ENCODE measurements around the gene HOXA4. TPM values are rescaled to one million over a fixed set of nuclear protein-coding genes. Genes with fewer than 3 reads are reported as not detected.
A peak's percentile ranks its signal among the peaks of the same experiment; 100 is the strongest.

Gene HOXA4
- total RNA-seq, 1 experiment from 2014 or later: 2.0 TPM

DNA sequence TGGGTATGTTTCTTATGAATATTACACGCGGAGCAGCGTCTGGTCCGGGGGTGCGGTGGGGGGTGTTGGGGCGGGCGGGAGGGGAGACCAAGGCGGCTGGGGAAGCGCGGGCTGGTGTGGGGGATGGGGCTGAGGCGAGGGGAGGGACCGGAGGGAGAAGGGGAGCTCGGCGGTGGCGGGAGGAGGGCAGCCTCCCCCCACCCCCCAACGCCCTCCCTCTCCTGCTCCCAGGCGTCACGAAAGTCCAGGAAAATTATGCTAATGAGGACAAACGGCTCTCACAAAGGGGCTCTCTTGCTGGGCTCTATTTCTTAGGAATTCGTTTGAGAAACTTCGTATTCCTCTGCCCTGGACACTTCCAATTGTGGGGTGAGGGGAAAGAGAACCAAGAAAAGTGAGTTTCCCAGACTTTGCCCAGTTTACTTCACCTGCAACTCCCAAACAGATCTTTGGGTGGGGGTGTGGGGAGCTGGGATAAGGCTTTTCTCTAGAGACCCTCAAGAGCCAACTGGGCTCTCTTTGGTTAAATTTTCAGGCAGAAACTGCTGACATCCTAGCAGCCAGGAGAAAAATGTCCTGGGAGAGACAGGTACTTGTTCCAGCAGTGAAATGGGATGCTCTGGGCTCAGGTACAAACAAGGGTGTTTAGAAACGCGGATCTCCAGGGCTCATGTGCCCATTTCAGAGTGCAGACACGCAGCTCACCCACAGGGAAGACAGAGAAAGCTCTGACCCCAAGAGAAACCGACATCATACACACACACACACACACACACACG is 16.4 kb downstream of the HOXA4 start:
- CTCF ChIA-PET: no interaction called here
- Histone ChIP-seq H3K4me2 (ENCODE audit: low read length) (peak overlapping the region; percentile 89), H2AFZ (ENCODE audit: low read depth, low read length, poor library complexity, severe bottlenecking) (no peak overlapping the region), H3K4me1 (ENCODE audit: control insufficient read depth in 1 of 2, insufficient read depth in 2 of 2, low read length in 2 of 2) (peaks cover 57 to 71% of the 10 kb centered on the region in 2 experiments), H4K20me1 (ENCODE audit: insufficient read depth) (no peaks in the 10 kb centered on the region), H3K36me3 (ENCODE audit: control insufficient read depth in 1 of 2, insufficient read depth in 2 of 2, low read length in 2 of 2) (no peaks in the 10 kb centered on the region), H3K9ac (ENCODE audit: low read length) (peak overlapping the region; percentile 67), H3K27me3 (ENCODE audit: insufficient read depth, low read length) (peaks cover 7% of the 10 kb centered on the region; the same call in 1 of the 2 replicates), H3K9me2 (ENCODE audit: insufficient read depth) (no peaks in the 10 kb centered on the region), H3K4me3 (replicated peaks in 1 of 2; ENCODE audit: low read depth in 1 of 2, low read length in 2 of 2) (peak overlapping the region; percentile 57 to 60), H3K79me2 (ENCODE audit: insufficient read depth, low read length) (peaks cover 20% of the 10 kb centered on the region), H3K9me3 (ENCODE audit: control insufficient read depth in 1 of 2, insufficient read depth in 1 of 2, low read depth in 1 of 2, low read length in 2 of 2) (no peaks in the 10 kb centered on the region), H3K27ac (ENCODE audit: low read depth, low read length) (peak overlapping the region; percentile 60)
- POLR2A ChIA-PET: interaction anchor here (0.5 to 2.4 kb wide), 6 partner anchors 16 to 450 kb away, joined by 3 to 8 read pairs (median 4); partner anchors contain the start of genes HOXA1, HOXA4 and SKAP2
- DNase-seq (ENCODE audit: low read depth, low spot score) (no peak), ATAC-seq (peak; percentile 30)
- BruUV-seq (replicated peaks): TSS peak; percentile 73
- intact Hi-C loops (cut with micrococcal nuclease): loop anchor here (2.0 kb wide), 1 partner anchor 17 kb away; the partner anchor contains the start of gene HOXA4
- RAD21 ChIA-PET (ENCODE audit: low non-redundant PET in 1 of 2, low total read pairs in 2 of 2, uncharacterized antibody in 2 of 2, unreplicated experiment in 2 of 2): interaction anchor here in 1 of 2 experiments (1.5 kb wide), 1 partner anchor 259 kb away, joined by 3 read pairs; no protein-coding TSS in a partner anchor
- TF ChIP-seq SP1 (IDR thresholded peaks at IDR 0.05; ENCODE audit: low read depth): no peak
- no peak for TF ChIP-seq EZH2 (IDR thresholded peaks at IDR 0.05)
- no peak for TF ChIP-seq RAD21 (IDR thresholded peaks at IDR 0.05; ENCODE audit: low read depth)
- TF ChIP-seq, protein P1, sequence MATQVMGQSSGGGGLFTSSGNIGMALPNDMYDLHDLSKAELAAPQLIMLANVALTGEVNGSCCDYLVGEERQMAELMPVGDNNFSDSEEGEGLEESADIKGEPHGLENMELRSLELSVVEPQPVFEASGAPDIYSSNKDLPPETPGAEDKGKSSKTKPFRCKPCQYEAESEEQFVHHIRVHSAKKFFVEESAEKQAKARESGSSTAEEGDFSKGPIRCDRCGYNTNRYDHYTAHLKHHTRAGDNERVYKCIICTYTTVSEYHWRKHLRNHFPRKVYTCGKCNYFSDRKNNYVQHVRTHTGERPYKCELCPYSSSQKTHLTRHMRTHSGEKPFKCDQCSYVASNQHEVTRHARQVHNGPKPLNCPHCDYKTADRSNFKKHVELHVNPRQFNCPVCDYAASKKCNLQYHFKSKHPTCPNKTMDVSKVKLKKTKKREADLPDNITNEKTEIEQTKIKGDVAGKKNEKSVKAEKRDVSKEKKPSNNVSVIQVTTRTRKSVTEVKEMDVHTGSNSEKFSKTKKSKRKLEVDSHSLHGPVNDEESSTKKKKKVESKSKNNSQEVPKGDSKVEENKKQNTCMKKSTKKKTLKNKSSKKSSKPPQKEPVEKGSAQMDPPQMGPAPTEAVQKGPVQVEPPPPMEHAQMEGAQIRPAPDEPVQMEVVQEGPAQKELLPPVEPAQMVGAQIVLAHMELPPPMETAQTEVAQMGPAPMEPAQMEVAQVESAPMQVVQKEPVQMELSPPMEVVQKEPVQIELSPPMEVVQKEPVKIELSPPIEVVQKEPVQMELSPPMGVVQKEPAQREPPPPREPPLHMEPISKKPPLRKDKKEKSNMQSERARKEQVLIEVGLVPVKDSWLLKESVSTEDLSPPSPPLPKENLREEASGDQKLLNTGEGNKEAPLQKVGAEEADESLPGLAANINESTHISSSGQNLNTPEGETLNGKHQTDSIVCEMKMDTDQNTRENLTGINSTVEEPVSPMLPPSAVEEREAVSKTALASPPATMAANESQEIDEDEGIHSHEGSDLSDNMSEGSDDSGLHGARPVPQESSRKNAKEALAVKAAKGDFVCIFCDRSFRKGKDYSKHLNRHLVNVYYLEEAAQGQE (IDR thresholded peaks at IDR 0.05; ENCODE audit: low read depth): no peak
- no peak for TF ChIP-seq JUND (IDR thresholded peaks at IDR 0.05)
- TF ChIP-seq POLR2A (IDR thresholded peaks at IDR 0.05; ENCODE audit: borderline replicate concordance, extremely low read depth, insufficient read depth, insufficient read length): no peak
- no peak for TF ChIP-seq CEBPB (IDR thresholded peaks at IDR 0.05; ENCODE audit: low read depth)
- TF ChIP-seq EZH2phosphoT487 (IDR thresholded peaks at IDR 0.05; ENCODE audit: borderline replicate concordance): no peak
- TF ChIP-seq ELF1 (IDR thresholded peaks at IDR 0.05; ENCODE audit: borderline replicate concordance, low read depth): no peak
- TF ChIP-seq, protein P2, sequence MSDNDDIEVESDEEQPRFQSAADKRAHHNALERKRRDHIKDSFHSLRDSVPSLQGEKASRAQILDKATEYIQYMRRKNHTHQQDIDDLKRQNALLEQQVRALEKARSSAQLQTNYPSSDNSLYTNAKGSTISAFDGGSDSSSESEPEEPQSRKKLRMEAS (IDR thresholded peaks at IDR 0.05): no peak
